ENCODE results near the gene PRICKLE2.

The PRICKLE2 gene

DNA sequence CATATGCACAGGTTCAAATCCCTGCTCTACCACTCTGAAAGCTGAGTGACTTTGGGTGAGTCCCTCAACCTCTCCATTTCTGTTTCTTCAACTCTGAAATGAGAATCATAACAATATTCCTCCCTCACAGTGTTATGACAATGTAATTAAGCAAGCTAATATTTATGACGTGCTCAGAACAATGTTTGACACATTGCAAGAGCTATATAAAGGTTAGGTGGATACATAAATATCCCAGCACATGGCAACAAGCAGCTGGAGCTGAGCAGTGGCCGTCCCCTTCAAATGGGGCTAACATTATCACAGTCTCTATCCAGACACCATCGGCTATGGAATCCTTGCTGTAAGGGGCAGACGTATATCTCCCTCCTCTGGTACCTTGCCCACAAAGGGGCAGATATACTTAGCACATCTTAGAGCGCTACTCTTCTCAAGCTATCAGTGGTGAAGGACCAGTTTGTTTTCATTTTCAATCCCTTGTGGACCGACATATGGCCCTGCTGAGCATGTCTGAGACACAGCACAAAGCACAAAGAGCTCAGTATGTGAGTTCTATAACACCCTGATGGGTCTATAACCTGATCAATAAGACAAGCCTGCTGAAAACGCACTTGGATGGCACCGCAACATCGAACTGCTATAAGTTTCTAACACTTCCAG lies 80.9 kb downstream of the PRICKLE2 start:
- Histone ChIP-seq H3K4me1 (peaks cover 0 to 11% (median 2%) of the 10 kb centered on the region in 10 experiments; a peak in 7 of 20 replicates), H3K9ac (no peak overlapping the region), H3K9me3 (replicated peaks in 1 of 11) (0 out of 22 replicates have a peak, but pooled peaks cover 0 to 8% (median 0%) of the 10 kb centered on the region in 11 experiments), H3K27me3 (no peaks in the 10 kb centered on the region), H4K20me1 (no peaks in the 10 kb centered on the region), H3K36me3 (peaks cover 0 to 22% (median 0%) of the 10 kb centered on the region in 11 experiments; a peak in 4 of 22 replicates), H3K4me3 (no peak overlapping the region), H3K27ac (no peak overlapping the region), H3K4me2 (no peak overlapping the region)
- no peak for TF ChIP-seq Cebpa-rat (IDR thresholded peaks at IDR 0.05)

DNA sequence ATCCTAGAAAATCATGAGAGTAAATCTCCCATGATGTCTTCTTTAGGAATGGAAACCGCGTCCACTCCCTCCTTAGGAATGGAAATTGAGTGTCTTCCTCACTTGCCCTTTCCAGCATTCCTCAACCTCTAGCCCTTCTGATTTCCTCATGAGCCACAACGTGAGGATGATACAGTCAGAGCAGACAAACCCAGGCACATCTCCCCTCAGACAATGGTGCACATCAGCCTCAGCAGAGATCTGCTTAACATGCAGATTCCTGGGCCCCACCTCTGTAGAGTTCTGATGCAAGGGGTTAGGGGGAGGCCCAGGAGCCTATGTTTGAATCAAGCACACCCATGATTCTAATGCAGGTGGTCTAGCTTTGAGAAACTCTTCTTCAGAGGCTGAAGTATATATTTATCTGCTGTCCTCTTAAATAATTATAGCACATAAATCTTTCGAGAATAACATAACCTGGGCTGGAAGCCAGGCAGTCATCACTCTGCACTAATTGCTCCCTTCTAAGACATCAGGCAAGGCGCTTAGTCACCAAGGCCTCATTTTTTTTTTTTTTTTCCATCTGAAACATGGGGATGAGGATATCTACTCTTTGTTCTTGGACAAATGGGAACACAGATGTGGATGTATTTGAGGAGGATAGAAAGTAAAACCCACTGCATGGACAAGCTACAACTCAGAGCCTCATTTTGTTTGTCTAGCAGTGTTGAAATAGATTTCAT lies 81.7 kb downstream of the PRICKLE2 start:
- Histone ChIP-seq H3K4me1 (peaks cover 0 to 3% (median 0%) of the 10 kb centered on the region in 10 experiments; a peak in 3 of 20 replicates), H3K36me3 (peaks cover 0 to 22% (median 0%) of the 10 kb centered on the region in 11 experiments; a peak in 4 of 22 replicates), H3K27me3 (no peaks in the 10 kb centered on the region), H3K9ac (no peak overlapping the region), H3K4me2 (no peak overlapping the region), H3K27ac (no peak overlapping the region), H3K9me3 (replicated peaks in 1 of 11) (0 out of 22 replicates have a peak, but pooled peaks cover 0 to 8% (median 0%) of the 10 kb centered on the region in 11 experiments), H4K20me1 (no peaks in the 10 kb centered on the region), H3K4me3 (no peak overlapping the region)
- no peak for TF ChIP-seq Cebpa-rat (IDR thresholded peaks at IDR 0.05)

DNA sequence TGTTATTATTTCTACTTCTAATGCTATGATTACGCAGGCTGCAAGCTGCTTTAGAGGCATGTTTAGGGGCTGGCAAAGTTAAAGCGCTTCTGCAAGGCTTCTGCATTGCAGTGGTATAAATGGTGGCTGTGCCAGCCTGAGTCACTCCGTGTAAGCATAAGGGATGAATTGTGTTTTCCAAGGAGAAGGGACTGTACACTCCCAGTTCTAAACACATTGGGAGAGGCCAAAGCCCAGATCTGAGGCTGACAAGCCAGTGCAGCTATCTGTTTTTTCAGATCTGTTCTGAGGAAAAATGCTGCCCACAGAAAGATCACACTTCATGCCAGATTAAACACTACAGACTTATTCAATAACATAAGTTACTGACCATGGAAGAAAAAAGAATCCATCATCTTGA lies 83.8 kb downstream of the PRICKLE2 start:
- Histone ChIP-seq H3K27ac (no peak overlapping the region), H3K9ac (no peak overlapping the region), H3K4me2 (no peak overlapping the region), H3K27me3 (no peaks in the 10 kb centered on the region), H3K36me3 (peaks cover 0 to 11% (median 0%) of the 10 kb centered on the region in 11 experiments; a peak in 1 of 22 replicates), H3K9me3 (replicated peaks in 1 of 11) (no peaks in the 10 kb centered on the region), H3K4me3 (no peak overlapping the region), H4K20me1 (no peaks in the 10 kb centered on the region), H3K4me1 (no peaks in the 10 kb centered on the region)
- TF ChIP-seq Cebpa-rat (IDR thresholded peaks at IDR 0.05), result no peak

DNA sequence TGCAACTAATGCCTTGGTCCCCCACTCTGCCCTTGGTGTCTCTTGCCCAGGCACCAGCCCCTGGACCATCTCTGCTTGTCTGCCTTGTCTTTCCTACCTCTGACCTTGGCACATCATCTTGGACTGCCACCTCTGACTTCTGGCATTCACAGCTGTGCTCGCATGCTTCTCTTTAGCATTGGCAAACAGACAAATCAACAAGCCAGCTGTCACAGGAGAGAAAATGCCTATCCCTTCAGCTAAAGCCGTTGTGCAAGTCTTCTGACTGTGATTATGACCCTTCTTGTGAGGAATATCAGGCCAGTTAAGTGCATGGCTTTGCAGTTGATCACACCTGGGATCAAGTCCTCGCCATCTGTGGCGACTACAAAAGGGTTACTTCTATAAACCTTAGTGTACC lies 84.6 kb downstream of the PRICKLE2 start:
- Histone ChIP-seq H3K4me2 (no peak overlapping the region), H4K20me1 (no peaks in the 10 kb centered on the region), H3K9me3 (replicated peaks in 1 of 11) (no peaks in the 10 kb centered on the region), H3K36me3 (peaks cover 0 to 3% (median 0%) of the 10 kb centered on the region in 11 experiments; a peak in 1 of 22 replicates), H3K4me3 (no peak overlapping the region), H3K27ac (no peak overlapping the region), H3K4me1 (no peaks in the 10 kb centered on the region), H3K27me3 (no peaks in the 10 kb centered on the region), H3K9ac (no peak overlapping the region)
- TF ChIP-seq Cebpa-rat (IDR thresholded peaks at IDR 0.05), result no peak

DNA sequence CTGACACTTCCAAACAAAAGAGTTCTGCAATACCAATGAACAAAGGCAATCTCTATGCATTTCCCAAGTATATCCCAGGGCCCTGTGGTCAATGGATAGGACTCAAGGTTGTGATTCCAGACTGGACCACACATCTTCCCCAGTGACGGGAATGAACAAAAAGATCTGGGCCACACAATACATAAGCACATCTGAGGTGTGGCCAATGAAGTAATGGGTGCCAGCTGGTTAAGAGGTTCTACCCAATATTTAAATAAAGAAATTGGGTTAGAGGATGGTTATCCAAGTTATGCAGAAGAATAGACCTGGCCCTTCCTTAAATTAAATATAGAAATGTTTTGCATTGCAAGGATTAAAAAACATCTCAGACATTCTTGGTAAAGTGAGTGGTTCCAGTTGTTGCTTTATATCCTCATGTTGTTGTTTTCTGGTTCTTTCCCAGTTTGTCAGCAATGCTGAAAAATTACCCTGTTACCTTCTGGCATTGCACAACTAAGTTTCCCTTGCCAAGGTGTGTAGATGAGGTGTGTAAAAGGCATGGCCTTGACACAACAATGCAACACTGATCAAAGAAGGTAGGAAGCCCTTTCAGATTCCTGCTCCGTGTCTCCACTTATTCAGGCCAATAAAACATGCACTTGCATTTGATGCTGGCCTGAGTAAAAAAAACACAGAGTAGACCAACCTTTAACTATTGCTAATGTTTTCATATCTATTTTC lies 86.5 kb downstream of the PRICKLE2 start:
- Histone ChIP-seq H3K9me3 (replicated peaks in 1 of 11) (no peaks in the 10 kb centered on the region), H3K27ac (no peak overlapping the region), H3K9ac (no peak overlapping the region), H3K4me1 (no peaks in the 10 kb centered on the region), H3K27me3 (no peaks in the 10 kb centered on the region), H3K4me3 (no peak overlapping the region), H3K4me2 (no peak overlapping the region), H4K20me1 (no peaks in the 10 kb centered on the region), H3K36me3 (no peaks in the 10 kb centered on the region)
- no peak for TF ChIP-seq Cebpa-rat (IDR thresholded peaks at IDR 0.05)

DNA sequence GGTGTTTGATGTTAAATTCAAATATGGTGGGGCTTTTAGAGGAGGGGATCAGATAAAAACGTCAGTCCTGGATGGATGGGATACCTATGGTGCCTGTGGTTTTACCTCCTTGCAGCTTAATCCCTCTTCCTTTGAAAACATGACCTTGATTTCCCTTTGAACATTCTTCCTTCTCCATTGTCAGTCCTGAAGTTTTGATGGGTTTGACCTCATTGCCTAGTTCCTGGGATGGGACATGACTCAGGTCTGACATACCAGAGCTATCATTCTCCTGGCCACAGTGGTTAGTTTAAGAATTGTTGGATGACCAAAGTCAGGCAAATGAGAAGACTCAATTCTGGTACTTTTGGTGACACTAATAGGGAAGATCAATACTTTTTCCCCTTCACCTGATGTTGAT lies 87.2 kb downstream of the PRICKLE2 start:
- H3K9ac ChIP-seq, result no peak overlapping the region
- no peaks in the 10 kb centered on the region for H4K20me1 ChIP-seq
- H3K36me3 ChIP-seq, result no peaks in the 10 kb centered on the region
- H3K27me3 ChIP-seq, result no peaks in the 10 kb centered on the region
- no peak overlapping the region for H3K4me3 ChIP-seq
- no peaks in the 10 kb centered on the region for H3K9me3 ChIP-seq (replicated peaks in 1 of 11)
- TF ChIP-seq Cebpa-rat (IDR thresholded peaks at IDR 0.05), result no peak
- no peak overlapping the region for H3K27ac ChIP-seq
- no peaks in the 10 kb centered on the region for H3K4me1 ChIP-seq
- no peak overlapping the region for H3K4me2 ChIP-seq

DNA sequence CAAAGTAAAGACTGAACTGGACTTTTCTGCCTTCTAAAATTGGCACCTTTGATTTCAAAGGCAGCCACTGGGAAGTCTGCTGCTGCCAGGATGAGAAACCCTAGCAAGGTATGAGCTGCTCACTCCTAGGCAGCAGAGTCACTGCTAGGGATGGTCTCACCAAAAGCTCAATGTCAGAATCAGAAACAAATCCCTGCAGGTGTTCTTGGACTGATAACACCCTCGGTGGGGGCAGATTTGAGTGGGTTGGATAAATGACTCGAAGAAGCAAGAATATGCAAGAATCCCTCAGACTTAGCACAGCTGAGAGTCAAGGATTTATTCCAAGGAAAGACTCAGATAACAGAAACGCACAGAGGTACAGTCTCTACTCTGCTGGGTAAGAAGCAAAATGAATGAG lies 90.4 kb downstream of the PRICKLE2 start:
- Histone ChIP-seq H3K27me3 (no peaks in the 10 kb centered on the region), H4K20me1 (no peaks in the 10 kb centered on the region), H3K36me3 (no peaks in the 10 kb centered on the region), H3K4me1 (no peaks in the 10 kb centered on the region), H3K27ac (no peak overlapping the region), H3K4me3 (no peak overlapping the region), H3K4me2 (no peak overlapping the region), H3K9me3 (replicated peaks in 1 of 11) (no peaks in the 10 kb centered on the region), H3K9ac (no peak overlapping the region)
- TF ChIP-seq Cebpa-rat (IDR thresholded peaks at IDR 0.05), result no peak

DNA sequence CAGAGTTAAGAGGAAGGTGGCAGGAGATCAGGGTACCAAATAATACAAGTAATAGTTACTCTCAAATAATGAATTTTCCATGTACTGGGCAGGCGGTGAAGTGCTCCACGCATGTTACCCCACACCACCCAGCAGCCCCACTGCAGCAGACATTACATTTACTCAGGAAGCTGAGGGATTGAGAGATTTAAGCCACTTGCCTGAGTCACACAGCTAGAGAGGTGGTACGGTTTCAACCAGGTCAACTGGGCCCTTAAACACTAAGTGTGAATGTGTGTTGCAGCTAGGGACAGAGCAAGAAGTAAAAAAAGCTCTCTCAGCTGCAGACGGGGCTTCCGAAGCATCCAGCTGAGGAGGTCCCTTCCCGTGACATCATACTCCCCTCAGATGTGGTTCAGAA lies 91.3 kb downstream of the PRICKLE2 start:
- H3K27me3 ChIP-seq, result no peaks in the 10 kb centered on the region
- no peak overlapping the region for H3K9ac ChIP-seq
- no peak overlapping the region for H3K4me2 ChIP-seq
- no peaks in the 10 kb centered on the region for H3K9me3 ChIP-seq (replicated peaks in 1 of 11)
- H3K4me3 ChIP-seq, result no peak overlapping the region
- H4K20me1 ChIP-seq, result no peaks in the 10 kb centered on the region
- TF ChIP-seq Cebpa-rat (IDR thresholded peaks at IDR 0.05), result no peak
- no peaks in the 10 kb centered on the region for H3K4me1 ChIP-seq
- no peaks in the 10 kb centered on the region for H3K36me3 ChIP-seq
- H3K27ac ChIP-seq, result no peak overlapping the region

DNA sequence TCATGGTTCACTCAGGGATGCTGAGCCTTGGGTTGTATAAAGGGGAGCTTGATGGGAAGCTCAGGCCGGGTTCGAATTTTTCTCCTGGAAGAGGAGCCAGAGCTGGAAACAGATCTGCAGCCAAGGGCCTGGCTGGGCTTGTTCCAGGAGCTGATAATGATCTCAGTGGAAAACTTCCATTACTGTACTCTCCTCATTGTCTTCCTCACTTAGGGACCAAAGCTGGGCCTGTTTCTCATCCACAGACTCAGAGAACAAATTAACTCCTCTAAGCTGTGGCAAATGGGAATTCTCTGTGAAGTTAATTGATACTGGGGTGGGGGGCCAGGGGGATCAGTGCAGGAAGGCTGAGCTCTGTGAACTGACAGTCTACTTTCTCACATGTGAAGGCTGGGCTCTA lies 92.0 kb downstream of the PRICKLE2 start:
- Histone ChIP-seq H3K27ac (no peak overlapping the region), H3K4me3 (no peak overlapping the region), H3K4me2 (no peak overlapping the region), H3K9ac (no peak overlapping the region), H4K20me1 (no peaks in the 10 kb centered on the region), H3K9me3 (replicated peaks in 1 of 11) (no peaks in the 10 kb centered on the region), H3K36me3 (no peaks in the 10 kb centered on the region), H3K27me3 (no peaks in the 10 kb centered on the region), H3K4me1 (no peaks in the 10 kb centered on the region)
- no peak for TF ChIP-seq Cebpa-rat (IDR thresholded peaks at IDR 0.05)
